Keratinocyte (primary cell): ENCODE measurements around the gene KRT6C.

ENCODE experiments used
- EZH2 ChIP-seq: IDR thresholded peaks from one replicate; pipeline ENCODE4 v1.6.1; 2012; ENCODE audit warnings: inconsistent platforms, mild to moderate bottlenecking, low read length, moderate library complexity
- TF ChIP-seq, protein P1 (sequence below), 3 experiments: IDR thresholded peaks in 1 of 3; conservative IDR thresholded peaks in 1 of 3; optimal IDR thresholded peaks in 1 of 3; 2 replicates in 2 of 3; 3 replicates in 1 of 3; pipeline versions ENCODE3 to v1.5.1; 2011; ENCODE audit warnings: low read length in 3 of 3, mild to moderate bottlenecking in 3 of 3, moderate library complexity in 2 of 3, control low read depth in 1 of 3, inconsistent platforms in 1 of 3; ENCODE audit not compliant: insufficient read depth in 2 of 3; ENCODE audit errors: extremely low read depth in 1 of 3

DNA sequence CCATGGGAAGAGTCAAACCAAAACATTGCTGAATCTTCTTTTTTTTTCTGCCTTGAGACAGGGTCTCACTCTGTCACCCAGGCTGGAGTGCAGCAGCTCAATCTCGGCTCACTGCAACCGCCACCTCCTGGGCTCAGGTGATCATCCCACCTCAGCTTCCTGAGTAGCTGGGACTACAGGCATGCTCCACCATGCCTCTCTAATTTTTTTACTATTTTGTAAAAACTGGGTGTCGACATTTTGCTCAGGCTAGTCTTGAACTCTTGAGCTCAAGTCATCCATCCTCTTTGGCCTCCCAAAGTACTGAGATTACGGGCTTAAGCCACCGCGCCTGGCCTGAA lies 38.0 kb downstream of the KRT6C start:
- TF ChIP-seq, protein P1, sequence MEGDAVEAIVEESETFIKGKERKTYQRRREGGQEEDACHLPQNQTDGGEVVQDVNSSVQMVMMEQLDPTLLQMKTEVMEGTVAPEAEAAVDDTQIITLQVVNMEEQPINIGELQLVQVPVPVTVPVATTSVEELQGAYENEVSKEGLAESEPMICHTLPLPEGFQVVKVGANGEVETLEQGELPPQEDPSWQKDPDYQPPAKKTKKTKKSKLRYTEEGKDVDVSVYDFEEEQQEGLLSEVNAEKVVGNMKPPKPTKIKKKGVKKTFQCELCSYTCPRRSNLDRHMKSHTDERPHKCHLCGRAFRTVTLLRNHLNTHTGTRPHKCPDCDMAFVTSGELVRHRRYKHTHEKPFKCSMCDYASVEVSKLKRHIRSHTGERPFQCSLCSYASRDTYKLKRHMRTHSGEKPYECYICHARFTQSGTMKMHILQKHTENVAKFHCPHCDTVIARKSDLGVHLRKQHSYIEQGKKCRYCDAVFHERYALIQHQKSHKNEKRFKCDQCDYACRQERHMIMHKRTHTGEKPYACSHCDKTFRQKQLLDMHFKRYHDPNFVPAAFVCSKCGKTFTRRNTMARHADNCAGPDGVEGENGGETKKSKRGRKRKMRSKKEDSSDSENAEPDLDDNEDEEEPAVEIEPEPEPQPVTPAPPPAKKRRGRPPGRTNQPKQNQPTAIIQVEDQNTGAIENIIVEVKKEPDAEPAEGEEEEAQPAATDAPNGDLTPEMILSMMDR (optimal IDR thresholded peaks at IDR 0.05 in 1 of 3, IDR thresholded peaks at IDR 0.05 in 1 of 3, conservative IDR thresholded peaks at IDR 0.05 in 1 of 3; ENCODE audit: extremely low read depth in 1 of 3, insufficient read depth in 2 of 3, low read length in 3 of 3): no peak
- TF ChIP-seq EZH2: no peak
